GM12878 (cell line): ENCODE measurements around the gene SACS. TPM values are rescaled to one million over a fixed set of nuclear protein-coding genes. Genes with fewer than 3 reads are reported as not detected.

Experiments used
- ATAC-seq: fragments of 200-7000 bp; cut with Tn5 transposase; 3 replicates; pipeline ENCODE4 v1.9.1; 2020; ENCODE audit warnings: mild to moderate bottlenecking, moderate library complexity
- BruUV-seq: library from RNA; stranded (reverse); fragments of 400-500 nt; replicated peaks from 2 replicates; lab custom pipeline; 2021; lab: Mats Ljungman, UMichigan
- CTCF ChIA-PET: fragments of 300-600 bp; sonication (Branson Sonifier 250); formaldehyde crosslinking; extraction: SDS; loops from one replicate; lab custom pipeline; 2021; ENCODE audit warnings: inconsistent platforms; lab: Yijun Ruan, JAX
- POLR2A ChIA-PET: fragments of 350-600 bp; formaldehyde crosslinking; extraction: SDS; loops from one replicate; lab custom pipeline; 2021; ENCODE audit warnings: inconsistent platforms; lab: Charles Lee
- RAD21 ChIA-PET: fragments of 300-600 bp; sonication (Branson Sonifier 250); formaldehyde crosslinking; loops from one replicate; lab custom pipeline; 2023; ENCODE audit warnings: antibody characterized with exemption; ENCODE audit not compliant: unreplicated experiment; lab: Charles Lee
- SMC1A ChIA-PET: fragments of 300-600 bp; sonication (Branson Sonifier 250); formaldehyde crosslinking; loops from one replicate; lab custom pipeline; 2023; ENCODE audit not compliant: unreplicated experiment, uncharacterized antibody; lab: Charles Lee
- DNase-seq: peaks from one replicate; pipeline ENCODE4 v3.0.0-alpha.2; 2011; ENCODE audit warnings: low read depth, low spot score
- FAIRE-seq: peaks from 3 replicates; lab custom pipeline; 2011; peaks lifted over from hg19 to GRCh38; lab: Jason Lieb, UNC
- H2AFZ ChIP-seq: 2 replicates; pipeline ENCODE4 v1.6.0; 2011; ENCODE audit warnings: low read depth, low read length, control low read depth; ENCODE audit not compliant: control insufficient read depth
- H3K27ac ChIP-seq: 2 replicates; pipeline ENCODE4 v1.5.1; 2011; ENCODE audit warnings: control low read depth; ENCODE audit not compliant: control insufficient read depth, insufficient read depth
- H3K27me3 ChIP-seq, 2 experiments: replicated peaks in 1 of 2; 2 replicates each; pipeline versions ENCODE4 v1.6.0 to v1.6.1; 2011; ENCODE audit warnings: low read length in 1 of 2; ENCODE audit not compliant: control insufficient read depth in 2 of 2, insufficient read depth in 2 of 2
- H3K36me3 ChIP-seq, 2 experiments: 2 replicates each; pipeline ENCODE4 v1.5.1; 2011; ENCODE audit warnings: low read length in 1 of 2; ENCODE audit not compliant: control insufficient read depth in 2 of 2, insufficient read depth in 2 of 2
- H3K4me1 ChIP-seq: 2 replicates; pipeline ENCODE4 v1.6.1; 2011; ENCODE audit warnings: mild to moderate bottlenecking, low read length, moderate library complexity, mixed read lengths; ENCODE audit not compliant: control insufficient read depth, insufficient read depth
- H3K4me2 ChIP-seq: 2 replicates; pipeline ENCODE4 v1.6.0; 2011; ENCODE audit warnings: control low read depth; ENCODE audit not compliant: control insufficient read depth, insufficient read depth
- H3K4me3 ChIP-seq: fragments of 200-600 bp; sonication (generic); 2 replicates; pipeline ENCODE4 v1.5.1; 2016
- H3K79me2 ChIP-seq: 2 replicates; pipeline ENCODE4 v1.6.0; 2011; ENCODE audit warnings: low read length; ENCODE audit not compliant: control insufficient read depth, insufficient read depth
- H3K9ac ChIP-seq: 2 replicates; pipeline ENCODE4 v1.8.0; 2011; ENCODE audit warnings: low read length, control low read depth, mixed read lengths; ENCODE audit not compliant: control insufficient read depth, insufficient read depth
- H3K9me3 ChIP-seq: replicated peaks from 3 replicates; pipeline ENCODE4 v1.5.1; 2011; ENCODE audit warnings: mild to moderate bottlenecking, low read length; ENCODE audit not compliant: control insufficient read depth, insufficient read depth
- H4K20me1 ChIP-seq: 2 replicates; pipeline ENCODE4 v1.6.0; 2011; ENCODE audit not compliant: control insufficient read depth, insufficient read depth
- IRF4 ChIP-seq: IDR thresholded peaks from 2 replicates; pipeline ENCODE4 v1.6.1; 2011; ENCODE audit warnings: low read depth, low read length
- KAT2A ChIP-seq: conservative IDR thresholded peaks from 2 replicates; pipeline ENCODE4 v1.6.1; 2011; ENCODE audit warnings: low read depth, low read length; ENCODE audit not compliant: control insufficient read depth
- MTA3 ChIP-seq: IDR thresholded peaks from 2 replicates; pipeline ENCODE4 v1.6.1; 2012; ENCODE audit warnings: low read length, inconsistent platforms, borderline replicate concordance
- NFIC ChIP-seq: IDR thresholded peaks from 2 replicates; pipeline ENCODE4 v1.6.1; 2012; ENCODE audit warnings: low read depth, mild to moderate bottlenecking, inconsistent platforms, low read length, moderate library complexity
- NFXL1 ChIP-seq: fragments of 450-650 bp; IDR thresholded peaks from 2 replicates; pipeline ENCODE4 v1.6.1; 2017; ENCODE audit warnings: antibody characterized with exemption, mild to moderate bottlenecking, borderline replicate concordance
- NR2F1 ChIP-seq: fragments of 450-650 bp; conservative IDR thresholded peaks from 2 replicates; pipeline ENCODE4 v1.6.1; 2017; ENCODE audit warnings: mild to moderate bottlenecking
- NRF1 ChIP-seq: conservative IDR thresholded peaks from 2 replicates; pipeline ENCODE4 v1.6.1; 2011; ENCODE audit warnings: mild to moderate bottlenecking, low read depth, low read length, improper control_type of control experiment
- POLR2AphosphoS5 ChIP-seq: IDR thresholded peaks from 2 replicates; pipeline ENCODE4 v1.6.1; 2011; ENCODE audit warnings: mild to moderate bottlenecking, low read length, inconsistent platforms
- RAD21 ChIP-seq: IDR thresholded peaks from 2 replicates; pipeline ENCODE4 v1.6.1; 2011; ENCODE audit warnings: mild to moderate bottlenecking, low read depth, low read length, moderate library complexity; ENCODE audit not compliant: insufficient read depth
- RCOR1 ChIP-seq: conservative IDR thresholded peaks from 2 replicates; pipeline ENCODE4 v1.6.1; 2012; ENCODE audit warnings: low read depth, low read length, improper control_type of control experiment
- WGBS: methylation state at CpG from one replicate; pipeline ENCODE4 v1.1.6; 2016; ENCODE audit warnings: low lambda C conversion rate; ENCODE audit not compliant: insufficient replicate concordance, insufficient coverage; ENCODE audit errors: missing lambda C conversion rate; 5-methylcytosine and 5-hydroxymethylcytosine counted together
- in situ Hi-C: fragments of 300-500 bp; cut with MboI; formaldehyde crosslinking; loops from 9 replicates; pipeline ENCODE4 v1.14.3; 2018; ENCODE audit warnings: mixed read lengths
- intact Hi-C: fragments of 100-400 bp; cut with micrococcal nuclease; formaldehyde crosslinking; loops from one replicate; pipeline ENCODE4 v1.14.2; 2022; ENCODE audit not compliant: unreplicated experiment
- polyA plus RNA-seq, 11 experiments: library from polyadenylated mRNA; depleted of rRNA in 4 of 11; unstranded in 6 of 11; stranded (reverse) in 5 of 11; fragments of >200 nt; fragmentation: Nextera tagmentation in 4 of 11; fragmentation: Illumina TruSeq in 1 of 11; extraction: Ambion mirVana in 4 of 11; extraction: Trizol in 1 of 11; gene quantifications; 1 replicate in 1 of 11; 2 replicates in 10 of 11; pipeline versions ENCODE4 v1.2.1 to v1.2.3, GENCODE V29; 2011 to 2016; ENCODE audit warnings: inconsistent platforms in 2 of 11, missing spikeins in 2 of 11, low read depth in 1 of 11
- total RNA-seq, 4 experiments: library from RNA; depleted of rRNA in 3 of 4; stranded (reverse); fragments of >200 nt in 3 of 4; fragmentation: Illumina TruSeq in 1 of 4; extraction: Trizol in 1 of 4; gene quantifications; 2 replicates each; pipeline versions ENCODE4 v1.2.1 to v1.2.3, GENCODE V29; 2013 to 2021
- TF ChIP-seq, protein P1 (sequence below): fragments of 150-350 bp; IDR thresholded peaks from 2 replicates; pipeline ENCODE4 v1.6.1; 2014; ENCODE audit warnings: mild to moderate bottlenecking, low read depth, low read length

The SACS gene
- total and polyA plus RNA-seq, 10 of the 15 experiments (the other 5 are each of a cell fraction or from before 2014, with no cell fraction given), result 9.9 to 74.9 (median 22.1) TPM

DNA sequence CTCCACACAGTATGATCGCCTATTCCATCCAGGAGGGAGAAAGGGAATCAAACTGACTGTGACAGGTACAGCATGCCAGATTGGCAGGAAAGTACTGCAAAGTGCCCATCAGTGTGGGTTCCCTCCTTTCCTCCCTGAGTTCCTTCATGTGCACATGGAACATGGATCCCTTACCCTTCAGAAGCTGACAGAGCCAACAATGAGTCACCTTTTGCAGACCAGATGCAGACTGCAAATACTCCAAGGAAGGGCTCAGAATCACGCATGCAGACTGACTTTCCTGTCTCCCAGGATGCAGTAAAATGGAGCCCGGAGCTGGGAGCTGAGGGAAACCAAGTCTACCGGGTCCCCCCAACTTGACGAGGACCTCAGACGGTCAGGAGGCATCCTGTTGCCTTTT, 41.8 kb downstream of the SACS start:
- H2AFZ ChIP-seq, result no peak overlapping the region
- ATAC-seq (no peak), DNase-seq (no peak)
- no TSS peak for BruUV-seq
- H3K27me3 ChIP-seq, result no peaks in the 10 kb centered on the region
- intact Hi-C loops, result no loop called here
- no peaks in the 10 kb centered on the region for H4K20me1 ChIP-seq
- peaks cover 3% of the 10 kb centered on the region; the same call in 1 of the 2 replicates for H3K4me1 ChIP-seq
- no peaks in the 10 kb centered on the region for H3K36me3 ChIP-seq
- no peak overlapping the region for H3K27ac ChIP-seq
- in situ Hi-C loops, result no loop called here
- WGBS, result 61% methylated on average over 6 of the region's 6 CpGs
- no peaks in the 10 kb centered on the region for H3K79me2 ChIP-seq
- no peak overlapping the region for H3K4me2 ChIP-seq
- no peak overlapping the region for H3K4me3 ChIP-seq
- no peak overlapping the region for H3K9ac ChIP-seq
- H3K9me3 ChIP-seq, result no peaks in the 10 kb centered on the region; the same call in 2 of the 3 replicates
- TF ChIP-seq, protein P1, sequence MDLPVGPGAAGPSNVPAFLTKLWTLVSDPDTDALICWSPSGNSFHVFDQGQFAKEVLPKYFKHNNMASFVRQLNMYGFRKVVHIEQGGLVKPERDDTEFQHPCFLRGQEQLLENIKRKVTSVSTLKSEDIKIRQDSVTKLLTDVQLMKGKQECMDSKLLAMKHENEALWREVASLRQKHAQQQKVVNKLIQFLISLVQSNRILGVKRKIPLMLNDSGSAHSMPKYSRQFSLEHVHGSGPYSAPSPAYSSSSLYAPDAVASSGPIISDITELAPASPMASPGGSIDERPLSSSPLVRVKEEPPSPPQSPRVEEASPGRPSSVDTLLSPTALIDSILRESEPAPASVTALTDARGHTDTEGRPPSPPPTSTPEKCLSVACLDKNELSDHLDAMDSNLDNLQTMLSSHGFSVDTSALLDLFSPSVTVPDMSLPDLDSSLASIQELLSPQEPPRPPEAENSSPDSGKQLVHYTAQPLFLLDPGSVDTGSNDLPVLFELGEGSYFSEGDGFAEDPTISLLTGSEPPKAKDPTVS, result no peak
- no peak for TF ChIP-seq RCOR1
- TF ChIP-seq RAD21, result no peak
- no peak for TF ChIP-seq POLR2AphosphoS5
- no peak for TF ChIP-seq NRF1
- TF ChIP-seq NFIC, result no peak
- TF ChIP-seq MTA3, result no peak
- TF ChIP-seq NR2F1, result no peak
- no peak for TF ChIP-seq IRF4
- TF ChIP-seq KAT2A, result no peak
- no peak for TF ChIP-seq NFXL1
- TF ChIP-seq, all 136 proteins: peak for 0
- ChIA-PET CTCF (no interaction called here), POLR2A (no interaction called here), SMC1A (no interaction called here), RAD21 (no interaction called here)
- FAIRE-seq, result no peak
